Hepatocyte (in vitro differentiated cells): ENCODE results near the gene MRGPRF.

Source experiments
- CTCF ChIP-seq: fragments of 200-600 bp; sonication (generic); IDR thresholded peaks from 2 replicates; pipeline ENCODE4 v1.5.1; 2016; ENCODE audit warnings: antibody characterized with exemption, mild to moderate bottlenecking; ENCODE audit not compliant: poor library complexity
- EZH2 ChIP-seq: fragments of 200-600 bp; sonication (generic); IDR thresholded peaks from 2 replicates; pipeline ENCODE4 v1.6.1; 2016; ENCODE audit warnings: antibody characterized with exemption, mild to moderate bottlenecking, borderline replicate concordance

- TF ChIP-seq CTCF = no peak
- TF ChIP-seq EZH2 = no peak
Measured at GRCh38 chr11:69001243-69002081, 11.6 kb downstream of the MRGPRF start.
